ENCODE measurements around the gene METTL16. TPM values are rescaled to one million over a fixed set of nuclear protein-coding genes. Genes with fewer than 3 reads are reported as not detected.

Gene METTL16
- total and polyA plus RNA-seq, 9 of the 15 experiments (the other 6 are each of a cell fraction or from before 2014, with no cell fraction given), result 12.1 to 30.5 (median 19.8) TPM

- TF ChIP-seq CHD4 (IDR thresholded peaks at IDR 0.05; ENCODE audit: insufficient read depth, insufficient replicate concordance, low read depth, low read length, poor library complexity, severe bottlenecking), result no peak
- peak; percentile 73 for TF ChIP-seq RBBP5 (IDR thresholded peaks at IDR 0.05; ENCODE audit: borderline replicate concordance, insufficient read depth, low read length, poor library complexity, severe bottlenecking)
- TF ChIP-seq, protein P1, sequence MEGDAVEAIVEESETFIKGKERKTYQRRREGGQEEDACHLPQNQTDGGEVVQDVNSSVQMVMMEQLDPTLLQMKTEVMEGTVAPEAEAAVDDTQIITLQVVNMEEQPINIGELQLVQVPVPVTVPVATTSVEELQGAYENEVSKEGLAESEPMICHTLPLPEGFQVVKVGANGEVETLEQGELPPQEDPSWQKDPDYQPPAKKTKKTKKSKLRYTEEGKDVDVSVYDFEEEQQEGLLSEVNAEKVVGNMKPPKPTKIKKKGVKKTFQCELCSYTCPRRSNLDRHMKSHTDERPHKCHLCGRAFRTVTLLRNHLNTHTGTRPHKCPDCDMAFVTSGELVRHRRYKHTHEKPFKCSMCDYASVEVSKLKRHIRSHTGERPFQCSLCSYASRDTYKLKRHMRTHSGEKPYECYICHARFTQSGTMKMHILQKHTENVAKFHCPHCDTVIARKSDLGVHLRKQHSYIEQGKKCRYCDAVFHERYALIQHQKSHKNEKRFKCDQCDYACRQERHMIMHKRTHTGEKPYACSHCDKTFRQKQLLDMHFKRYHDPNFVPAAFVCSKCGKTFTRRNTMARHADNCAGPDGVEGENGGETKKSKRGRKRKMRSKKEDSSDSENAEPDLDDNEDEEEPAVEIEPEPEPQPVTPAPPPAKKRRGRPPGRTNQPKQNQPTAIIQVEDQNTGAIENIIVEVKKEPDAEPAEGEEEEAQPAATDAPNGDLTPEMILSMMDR (IDR thresholded peaks at IDR 0.05 in 2 of 3, conservative IDR thresholded peaks at IDR 0.05 in 1 of 3; ENCODE audit: insufficient read depth in 2 of 3, low read depth in 1 of 3, low read length in 3 of 3), result no peak
- no peak for TF ChIP-seq CBFA2T2 (conservative IDR thresholded peaks at IDR 0.05)
- TF ChIP-seq CBX2 (IDR thresholded peaks at IDR 0.05; ENCODE audit: insufficient read depth, low read length, poor library complexity, severe bottlenecking), result no peak
- no peak for TF ChIP-seq ZNF589 (CRISPR knock-in tag; IDR thresholded peaks at IDR 0.05; ENCODE audit: low read depth)
- TF ChIP-seq ZNF263 (CRISPR knock-in tag; IDR thresholded peaks at IDR 0.05; ENCODE audit: borderline replicate concordance), result no peak
- no peak for TF ChIP-seq CBX3 (IDR thresholded peaks at IDR 0.05; ENCODE audit: borderline replicate concordance in 1 of 2, low read length in 2 of 2)
- TF ChIP-seq BRF2 (IDR thresholded peaks at IDR 0.05; ENCODE audit: borderline replicate concordance, insufficient read depth, insufficient read length), result no peak
- no peak for TF ChIP-seq KAT8 (IDR thresholded peaks at IDR 0.05; ENCODE audit: low read depth)
- no peak for TF ChIP-seq ZNF644 (tag; IDR thresholded peaks at IDR 0.05; ENCODE audit: low read depth)
- TF ChIP-seq HBP1 (CRISPR knock-in tag; IDR thresholded peaks at IDR 0.05), result no peak
- TF ChIP-seq MCM3 (IDR thresholded peaks at IDR 0.05), result no peak
- TF ChIP-seq, protein P2, sequence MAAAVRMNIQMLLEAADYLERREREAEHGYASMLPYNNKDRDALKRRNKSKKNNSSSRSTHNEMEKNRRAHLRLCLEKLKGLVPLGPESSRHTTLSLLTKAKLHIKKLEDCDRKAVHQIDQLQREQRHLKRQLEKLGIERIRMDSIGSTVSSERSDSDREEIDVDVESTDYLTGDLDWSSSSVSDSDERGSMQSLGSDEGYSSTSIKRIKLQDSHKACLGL (CRISPR knock-in tag; IDR thresholded peaks at IDR 0.05; ENCODE audit: borderline replicate concordance, poor library complexity, severe bottlenecking), result peak; percentile 41
- TF ChIP-seq KDM5B (IDR thresholded peaks at IDR 0.05; ENCODE audit: insufficient replicate concordance, low read depth, low read length), result peak; percentile 80
- TF ChIP-seq HMG20B (CRISPR knock-in tag; IDR thresholded peaks at IDR 0.05), result no peak
- TF ChIP-seq, protein P3, sequence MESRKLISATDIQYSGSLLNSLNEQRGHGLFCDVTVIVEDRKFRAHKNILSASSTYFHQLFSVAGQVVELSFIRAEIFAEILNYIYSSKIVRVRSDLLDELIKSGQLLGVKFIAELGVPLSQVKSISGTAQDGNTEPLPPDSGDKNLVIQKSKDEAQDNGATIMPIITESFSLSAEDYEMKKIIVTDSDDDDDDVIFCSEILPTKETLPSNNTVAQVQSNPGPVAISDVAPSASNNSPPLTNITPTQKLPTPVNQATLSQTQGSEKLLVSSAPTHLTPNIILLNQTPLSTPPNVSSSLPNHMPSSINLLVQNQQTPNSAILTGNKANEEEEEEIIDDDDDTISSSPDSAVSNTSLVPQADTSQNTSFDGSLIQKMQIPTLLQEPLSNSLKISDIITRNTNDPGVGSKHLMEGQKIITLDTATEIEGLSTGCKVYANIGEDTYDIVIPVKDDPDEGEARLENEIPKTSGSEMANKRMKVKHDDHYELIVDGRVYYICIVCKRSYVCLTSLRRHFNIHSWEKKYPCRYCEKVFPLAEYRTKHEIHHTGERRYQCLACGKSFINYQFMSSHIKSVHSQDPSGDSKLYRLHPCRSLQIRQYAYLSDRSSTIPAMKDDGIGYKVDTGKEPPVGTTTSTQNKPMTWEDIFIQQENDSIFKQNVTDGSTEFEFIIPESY (CRISPR knock-in tag; IDR thresholded peaks at IDR 0.05), result no peak
Observed at GRCh38 chr17:2511462-2512369, at the start of gene METTL16 (continued).

All from K562 (cell line).